ENCODE measurements around the gene CGB1.
A peak's percentile ranks its signal among the peaks of the same experiment; 100 is the strongest.
"Not testable (repeated sequence)": the region's sequence is repeated elsewhere in the genome, so short reads cannot be mapped to it uniquely, and the experiment has no call there.

Gene CGB1

GRCh38 chr19:49036815-49037214 is at the start of gene CGB1:
CGB1 (minus strand) TSS chr19:49036895; CDS start chr19:49036711, 184 bp downstream.
- peak; percentile 40 for DNase-seq (ENCODE audit: low read depth)

GRCh38 chr19:49086296-49086695 is 49.6 kb upstream of the CGB1 start:
- DNase-seq (ENCODE audit: low read depth) = no peak

DNA sequence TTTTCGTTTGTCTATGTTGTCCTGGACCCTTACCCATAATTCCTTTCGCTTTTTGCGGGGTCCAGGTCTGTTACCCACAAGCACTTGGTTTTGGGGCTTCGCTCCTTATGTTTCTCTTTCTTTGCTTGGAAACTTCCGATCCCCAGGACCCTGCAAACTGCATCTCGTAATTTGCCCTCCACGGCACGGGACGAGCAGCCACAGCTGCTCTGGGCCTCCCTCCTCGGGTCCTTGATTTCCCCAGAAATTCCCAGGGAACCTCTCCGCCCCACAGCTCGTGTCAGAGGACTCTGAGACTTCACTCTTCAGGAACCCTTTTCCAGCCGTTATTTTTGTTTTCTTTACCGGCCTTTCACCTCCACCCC is 49.2 kb upstream of the CGB1 start:
- no peak for DNase-seq (ENCODE audit: low read depth)

GRCh38 chr19:49085020-49085867 is 48.5 kb upstream of the CGB1 start, which contains the start of gene SNRNP70:
SNRNP70 (plus strand) TSS chr19:49085451; CDS start chr19:49086415, 964 bp downstream.
- DNase-seq (ENCODE audit: low read depth) = peak; percentile 98

DNA sequence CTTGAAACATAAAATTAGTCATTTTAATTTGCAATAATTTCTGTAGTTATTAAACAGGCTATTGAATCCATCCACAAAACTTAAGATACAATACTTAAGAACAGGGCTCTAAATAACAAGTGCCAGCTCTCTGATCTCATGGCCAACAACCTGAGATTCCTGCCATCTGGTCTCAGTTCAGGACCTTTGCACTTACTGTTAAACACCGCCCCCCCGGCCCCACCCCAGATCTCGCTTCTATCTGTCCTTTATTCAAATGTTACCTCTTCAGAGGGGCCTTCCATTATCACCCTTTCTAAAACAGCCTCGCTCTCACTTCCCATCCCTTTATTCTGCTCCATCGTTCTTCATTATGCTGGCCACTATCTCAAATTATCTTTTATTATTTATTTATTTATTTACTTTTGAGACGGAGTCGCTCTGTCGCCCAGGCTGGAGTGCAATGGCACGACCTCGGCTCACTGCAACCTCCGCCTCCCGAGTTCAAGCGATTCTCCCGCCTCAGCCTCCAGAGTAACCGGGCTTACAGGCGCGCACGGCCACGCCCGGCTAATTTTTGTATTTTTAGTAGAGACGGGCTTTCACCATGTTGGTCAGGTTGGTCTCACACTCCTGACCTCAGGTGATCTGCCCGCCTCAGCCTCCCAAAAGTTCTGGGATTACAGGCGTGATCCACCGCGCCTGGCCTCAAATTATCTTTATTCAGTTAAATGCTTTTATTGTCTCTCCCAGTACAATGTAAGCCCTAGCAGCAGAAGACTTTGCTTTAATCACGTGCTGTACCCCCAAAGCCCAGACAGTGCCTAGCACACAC is 47.7 kb upstream of the CGB1 start:
- no peak for DNase-seq (ENCODE audit: low read depth)

GRCh38 chr19:49081273-49081672 is 44.6 kb upstream of the CGB1 start:
- no peak for DNase-seq (ENCODE audit: low read depth)

GRCh38 chr19:49080392-49080791 is 43.7 kb upstream of the CGB1 start:
- no peak for DNase-seq (ENCODE audit: low read depth)

DNA sequence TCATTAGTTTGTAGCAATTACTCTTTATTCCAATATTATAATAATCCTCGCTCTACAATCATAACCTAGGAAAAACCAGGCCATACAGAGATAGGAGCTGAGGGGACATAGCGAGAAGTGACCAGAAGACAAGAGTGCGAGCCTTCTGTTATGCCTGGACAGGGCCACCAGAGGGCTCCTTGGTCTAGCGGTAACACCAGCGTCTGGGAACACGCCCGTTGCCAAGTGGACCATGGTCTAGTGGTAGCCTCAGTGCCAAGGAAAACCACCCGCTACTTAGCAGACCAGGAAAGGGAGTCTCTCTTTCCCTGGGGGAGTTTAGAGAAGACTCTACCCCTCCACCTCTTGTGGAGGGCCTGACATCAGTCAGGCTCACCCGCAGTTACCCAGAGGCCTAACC is 38.2 kb upstream of the CGB1 start:
- not testable (repeated sequence) for DNase-seq (ENCODE audit: low read depth)

DNA sequence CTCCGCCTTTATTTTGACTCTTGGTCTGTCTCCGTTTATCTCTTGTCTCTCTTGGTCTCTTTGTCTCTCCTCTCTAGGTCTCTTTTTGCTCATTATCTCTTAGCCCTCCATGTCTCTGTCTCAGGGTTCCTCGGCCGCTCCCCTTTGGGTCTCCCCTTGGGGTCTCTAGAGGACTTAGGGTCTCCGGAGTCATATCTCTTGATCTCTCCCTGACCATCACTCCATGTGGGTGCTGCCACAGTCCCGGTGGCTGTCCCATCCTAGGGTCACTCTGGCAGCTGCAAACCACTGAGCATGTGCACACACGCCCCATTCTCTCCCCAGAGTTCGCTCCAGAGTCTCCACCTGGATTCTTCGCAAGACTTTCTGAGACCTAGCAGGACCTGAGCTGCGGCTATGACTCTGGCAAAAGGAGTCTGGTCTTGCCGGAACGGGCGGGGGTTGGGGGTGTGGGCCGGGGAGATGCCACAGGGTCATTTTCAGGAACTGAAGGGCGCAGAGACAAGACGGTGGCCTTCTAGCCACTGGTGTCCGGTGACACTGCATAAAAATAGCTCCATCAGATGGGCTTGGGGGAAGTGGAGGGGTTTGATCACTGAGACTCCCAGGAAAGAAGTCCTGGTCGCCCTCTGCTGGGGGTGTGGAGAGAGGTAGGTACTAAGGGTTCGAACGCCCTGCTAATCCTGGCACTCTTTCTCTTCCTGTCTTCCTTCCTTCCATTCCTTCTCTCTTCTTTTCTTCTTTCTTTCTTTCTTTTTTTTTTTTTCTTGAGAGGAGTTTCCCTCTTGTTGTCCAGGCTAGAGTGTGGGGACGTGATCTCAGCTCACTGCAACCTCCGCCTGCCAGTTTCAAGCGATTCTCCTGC is 37.1 kb upstream of the CGB1 start:
- DNase-seq (ENCODE audit: low read depth) = no peak

- no peak for DNase-seq (ENCODE audit: low read depth)
Measured at GRCh38 chr19:49071860-49072547, 35.3 kb upstream of the CGB1 start.

DNA sequence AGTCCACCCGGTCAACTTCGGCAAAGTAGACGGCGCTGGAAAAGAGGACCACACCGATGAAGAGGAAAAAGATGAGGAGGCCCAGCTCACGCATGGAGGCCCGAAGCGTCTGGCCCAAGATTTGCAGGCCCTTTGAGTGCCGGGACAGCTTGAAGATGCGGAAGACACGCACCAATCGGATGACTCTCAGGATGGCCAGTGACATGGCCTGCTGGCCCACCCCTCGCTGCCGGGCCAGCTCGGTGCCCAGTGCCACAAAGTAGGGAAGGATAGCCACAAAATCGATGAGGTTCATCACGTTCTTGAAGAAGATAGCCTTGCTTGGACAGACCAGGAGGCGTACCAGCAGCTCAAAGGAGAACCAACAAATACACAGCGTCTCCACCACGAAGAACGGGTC is 33.7 kb upstream of the CGB1 start:
- DNase-seq (ENCODE audit: low read depth) = no peak

GRCh38 chr19:49069026-49069425 is 32.3 kb upstream of the CGB1 start:
- no peak for DNase-seq (ENCODE audit: low read depth)

DNA sequence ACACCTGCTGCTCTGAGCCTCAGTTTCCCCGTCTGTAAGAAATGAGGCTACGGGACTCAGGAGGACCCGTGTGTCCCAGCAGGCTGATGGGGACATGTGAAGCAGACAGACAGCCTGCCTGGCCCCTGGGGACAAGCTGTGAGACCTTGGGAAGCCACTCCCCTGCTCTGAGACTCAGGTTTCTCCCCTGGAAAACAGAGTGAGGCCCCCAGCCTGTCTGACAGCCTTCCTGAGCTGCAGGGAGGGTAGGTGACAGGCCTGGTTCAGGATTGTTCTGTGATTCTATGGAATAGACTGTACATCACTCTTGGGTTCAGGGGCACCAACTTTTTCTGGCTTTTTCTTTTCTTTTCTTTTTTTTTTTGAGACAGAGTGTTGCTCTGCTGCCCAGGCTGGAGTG is 30.9 kb upstream of the CGB1 start:
- DNase-seq (ENCODE audit: low read depth) = no peak

DNA sequence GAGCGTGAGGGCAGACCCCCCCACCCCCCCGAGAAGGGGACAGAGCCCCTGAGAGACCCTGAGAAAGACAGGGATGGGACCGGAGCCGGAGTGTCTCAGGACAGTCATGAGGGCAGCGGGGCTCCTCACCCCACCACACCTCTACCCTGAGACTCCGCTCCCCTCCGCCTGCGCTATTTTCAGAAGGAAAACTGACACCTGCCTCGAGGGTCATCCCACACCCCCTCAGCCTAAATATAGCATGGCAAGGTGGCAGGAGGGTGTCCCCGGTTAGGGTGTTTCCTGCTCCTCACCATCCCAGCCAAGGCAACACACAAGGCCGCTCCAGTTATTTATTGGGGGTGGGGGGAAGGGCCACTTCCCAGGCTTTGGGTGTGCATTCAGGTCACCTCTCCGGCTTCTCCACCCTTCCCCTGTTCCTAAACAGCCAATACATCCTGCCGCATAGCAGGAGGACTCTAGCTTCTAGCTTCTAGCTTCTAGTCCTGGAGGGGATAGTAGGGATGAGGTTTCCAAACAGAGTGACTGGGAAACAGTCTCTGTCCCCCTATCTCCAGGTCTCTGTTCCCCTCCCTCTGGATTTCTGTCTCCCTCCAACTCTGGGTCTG is 29.3 kb upstream of the CGB1 start:
- no peak for DNase-seq (ENCODE audit: low read depth)

- DNase-seq (ENCODE audit: low read depth) = no peak
Measured at GRCh38 chr19:49064768-49065611, 28.3 kb upstream of the CGB1 start, which contains the start of gene NTF4. NTF4 (minus strand) TSS chr19:49064818; CDS start chr19:49061997, 2,821 bp downstream.

DNA sequence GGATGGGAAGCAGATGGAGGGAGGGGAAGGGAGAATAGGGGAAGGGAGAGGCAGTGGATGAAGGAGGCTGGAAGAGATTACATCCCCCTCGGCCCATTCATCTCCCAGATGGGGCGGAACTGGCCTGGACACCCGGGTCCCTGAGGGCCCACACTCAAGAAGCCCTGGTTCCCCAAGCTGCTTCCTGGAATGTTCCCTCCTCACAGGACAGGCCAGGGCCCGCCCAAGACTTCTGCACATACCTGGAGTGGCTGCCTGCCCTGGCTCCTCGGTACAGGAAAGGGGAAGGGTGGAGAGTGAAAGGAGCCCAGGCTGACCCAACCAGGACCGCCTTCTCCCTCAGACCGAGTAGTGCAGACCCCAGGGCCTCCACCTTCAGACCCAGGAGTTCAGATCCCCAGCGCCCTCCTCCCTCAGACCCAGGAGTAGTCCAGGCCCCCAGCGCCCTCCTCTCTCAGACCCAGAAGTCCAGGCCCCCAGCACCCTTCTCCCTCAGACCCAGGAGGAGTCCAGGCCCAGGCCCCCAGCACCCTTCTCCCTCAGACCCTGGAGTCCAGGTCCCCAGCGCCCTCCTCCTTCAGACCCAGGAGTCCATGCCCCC is 27.4 kb upstream of the CGB1 start:
- DNase-seq (ENCODE audit: low read depth) = no peak

DNA sequence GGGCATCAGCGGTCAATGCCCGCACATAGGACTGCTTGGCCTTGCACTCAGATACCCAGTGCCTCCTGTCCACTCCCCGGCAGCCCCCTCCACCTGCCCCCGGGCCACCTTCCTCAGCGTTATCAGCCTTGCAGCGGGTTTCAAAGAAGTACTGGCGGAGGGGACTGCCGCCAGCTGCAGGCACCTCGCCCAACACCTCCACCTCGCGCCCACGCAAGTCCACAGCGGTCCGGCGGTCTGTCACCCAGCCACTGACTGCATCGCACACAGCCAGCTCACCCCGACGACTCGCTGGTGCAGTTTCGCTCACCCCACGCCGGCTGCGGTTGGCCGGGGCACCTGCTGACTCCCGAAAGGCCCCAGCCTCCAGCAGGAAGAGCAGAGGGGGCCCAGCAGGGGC is 24.8 kb upstream of the CGB1 start:
- DNase-seq (ENCODE audit: low read depth) = no peak

DNA sequence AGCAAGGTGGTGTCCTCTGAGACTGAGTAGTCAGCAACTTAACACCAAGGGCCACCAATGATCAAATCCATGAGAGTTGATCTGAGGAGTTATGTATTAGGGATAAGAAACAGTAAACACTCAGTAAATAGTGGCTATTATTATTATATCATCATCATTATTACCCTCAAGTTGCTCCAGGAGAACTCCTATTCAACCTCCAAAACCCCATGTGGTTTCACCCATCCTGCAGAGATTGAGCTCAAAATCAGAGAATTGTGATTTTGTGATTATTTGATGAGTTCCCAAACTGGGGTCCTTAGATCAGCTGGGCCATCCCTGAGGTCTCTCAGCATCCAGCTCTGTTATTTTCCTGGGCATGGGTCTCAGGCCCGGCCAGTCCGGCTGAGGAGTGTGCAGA is 24.3 kb upstream of the CGB1 start:
- no peak for DNase-seq (ENCODE audit: low read depth)

DNA sequence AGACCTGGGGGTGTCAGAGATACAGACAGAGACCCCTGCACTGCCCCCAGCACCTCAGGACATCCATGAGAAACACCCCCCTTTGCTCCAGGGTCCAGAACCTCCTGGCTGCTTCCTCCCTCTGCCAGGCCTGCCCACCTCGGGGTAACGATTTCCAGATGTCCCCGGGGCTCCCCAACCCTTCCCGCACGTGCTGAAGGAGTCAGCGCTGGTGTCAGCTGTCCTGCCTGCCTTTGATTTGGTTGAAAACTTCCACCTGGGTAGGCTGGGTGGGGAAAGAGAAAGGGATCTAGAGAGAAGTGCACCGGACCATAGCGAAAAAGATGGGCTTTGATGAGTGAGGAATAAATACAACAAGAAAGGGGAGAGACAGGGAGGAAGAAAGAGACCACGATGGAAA is 22.4 kb upstream of the CGB1 start:
- DNase-seq (ENCODE audit: low read depth) = no peak

DNA sequence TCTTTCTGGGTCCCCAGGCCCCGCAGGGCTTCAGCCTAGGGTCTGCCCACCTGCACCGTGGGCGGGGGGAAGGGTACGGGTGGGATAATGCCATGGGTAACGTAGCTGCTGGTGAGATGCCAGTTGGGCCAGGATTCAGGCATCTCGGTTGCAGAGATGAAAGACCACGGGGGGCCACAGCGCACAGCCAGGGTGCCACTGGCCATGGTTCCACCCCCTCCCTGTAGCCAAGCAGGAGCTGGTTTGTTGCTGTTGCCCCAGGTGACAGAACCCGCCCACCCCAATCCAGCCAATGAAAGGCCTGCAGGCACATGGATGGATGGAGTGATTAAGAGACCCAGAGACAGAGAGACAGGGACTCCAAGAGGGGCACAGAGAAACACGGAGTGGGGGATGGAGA is 21.9 kb upstream of the CGB1 start:
- DNase-seq (ENCODE audit: low read depth) = no peak

Data from stimulated activated CD8-positive, alpha-beta memory T cell treated with anti-CD3 and anti-CD28 coated beads, Interleukin-4, amount 100 ng/mL, for 24 hours (primary cell).